Heart left ventricle (tissue), 16 donors: Measurements from ENCODE around the gene TMEM109. TPM values are rescaled to one million over a fixed set of nuclear protein-coding genes. Genes with fewer than 3 reads are reported as not detected.

ENCODE experiments used
- ATAC-seq, 4 donors: fragments of 200-7000 bp; cut with Tn5 transposase; one replicate each; pipeline ENCODE4 v1.9.1; 2020 to 2022; ENCODE audit warnings: moderate library complexity in 4 of 4, mild to moderate bottlenecking in 3 of 4, moderate number of reproducible peaks in 1 of 4
- DNase-seq, 5 donors: peaks; one replicate each; pipeline ENCODE4 v3.0.0-alpha.2; 2020
- H3K27ac ChIP-seq, 12 donors: fragments of 200-600 bp; sonication (generic) in 4 of 12; one replicate each; pipeline versions ENCODE4 v1.5.0 to v1.8.0; 2016 to 2022; ENCODE audit warnings: mild to moderate bottlenecking in 2 of 12
- H3K27me3 ChIP-seq, 9 donors: fragments of 200-600 bp; sonication (generic) in 2 of 9; one replicate each; pipeline versions ENCODE4 v1.5.1 to v1.8.0; 2016 to 2022; ENCODE audit warnings: mild to moderate bottlenecking in 3 of 9
- H3K36me3 ChIP-seq, 9 donors: fragments of 200-600 bp; sonication (generic) in 2 of 9; one replicate each; pipeline versions ENCODE4 v1.5.0 to v1.8.0; 2018 to 2022; ENCODE audit warnings: mild to moderate bottlenecking in 2 of 9
- H3K4me1 ChIP-seq, 12 donors: fragments of 200-600 bp; sonication (generic) in 4 of 12; one replicate each; pipeline versions ENCODE4 v1.5.0 to v1.8.0; 2016 to 2022; ENCODE audit warnings: mild to moderate bottlenecking in 3 of 12
- H3K4me3 ChIP-seq, 12 donors: fragments of 200-600 bp; sonication (generic) in 4 of 12; one replicate each; pipeline versions ENCODE4 v1.5.0 to v1.8.0; 2017 to 2022; ENCODE audit warnings: mild to moderate bottlenecking in 9 of 12, moderate library complexity in 4 of 12
- H3K9me3 ChIP-seq, 12 donors: fragments of 200-600 bp; sonication (generic) in 4 of 12; one replicate each; pipeline versions ENCODE4 v1.5.0 to v1.8.0; 2016 to 2022; ENCODE audit warnings: mild to moderate bottlenecking in 1 of 12
- POLR2A ChIP-seq, 2 donors: fragments of 450-650 bp; IDR thresholded peaks; one replicate each; pipeline ENCODE4 v1.6.1; 2017; ENCODE audit warnings: antibody characterized with exemption in 2 of 2, mild to moderate bottlenecking in 2 of 2, moderate library complexity in 2 of 2
- WGBS, 4 donors: extraction: QIAGEN DNeasy Blood & Tissue Kit in 2 of 4; methylation state at CpG; one replicate each; pipeline versions ENCODE4 v1.1.5 to v1.1.7; 2013 to 2018; 5-methylcytosine and 5-hydroxymethylcytosine counted together
- intact Hi-C, 10 donors: fragments of 100-400 bp; cut with DNase I; formaldehyde crosslinking; loops; one replicate each; pipeline versions ENCODE4 v1.11.1 to v1.14.2; 2022
- polyA plus RNA-seq, 2 donors: library from polyadenylated mRNA; stranded (reverse); fragments of 200-250 nt; gene quantifications; one replicate each; pipeline ENCODE4 v1.2.3, GENCODE V29; 2013
- total RNA-seq, 9 donors: library from RNA; depleted of rRNA in 2 of 9; stranded (reverse); fragments of >200 nt in 2 of 9; fragmentation: NEBNext Ultra II Directional in 3 of 9; extraction: Animal tissue kit (Norgen Biotek cat#: 25700) in 3 of 9; gene quantifications; one replicate each; pipeline versions ENCODE4 v1.1.0 to v1.2.4, GENCODE V29; 2016 to 2023
- TF ChIP-seq, protein P1 (sequence below), 12 donors: fragments of 200-600 bp; sonication (generic) in 4 of 12; IDR thresholded peaks; one replicate each; pipeline versions ENCODE4 v1.5.0 to v1.8.0; 2018 to 2022; ENCODE audit warnings: antibody characterized with exemption in 12 of 12, mild to moderate bottlenecking in 5 of 12
- donor health status: ischemic (EF 13 %, LVEDD 7.1; RV severe dilation, severe dysfunction).
- donor health status: healthy with polysubstance abuse.
- donor health status: DM: no; HTN: yes; CAD: no.
- donor health status: DM: no; HTN: no; CAD: no.
- donor health status: ischemic (EF 25% LVEDD 6.9; RV normal size, moderate dysfunction).
- donor health status: ischemic (EF 25% LVEDD 5.7; RV mildly dilated, moderate dysfunction).
- donor health status: healthy.
- donor health status: DM: yes; HTN: yes; CAD: no.
- donor health status: ischemic (EF 35%, LVEDD 5.7; RV mildly dilated, moderate dysfunction).
- donor health status: nonischemic (EF 11% LVEDD 7.7; RV severe dilation, severe dysfunction).
- donor health status: DM: yes; HTN: yes; CAD: no.
- donor health status: PGD.
- donor health status: ischemic (EF 29% LVEDD 5.4; RV normal size, mild dysfunction).
- donor health status: nonischemic (EF 23%, LVEDD 6.1; RV moderate dilation, normal function).

TMEM109 gene
- total and polyA plus RNA-seq, 11 donors, result 71.8 to 131 (median 96.3) TPM

DNA sequence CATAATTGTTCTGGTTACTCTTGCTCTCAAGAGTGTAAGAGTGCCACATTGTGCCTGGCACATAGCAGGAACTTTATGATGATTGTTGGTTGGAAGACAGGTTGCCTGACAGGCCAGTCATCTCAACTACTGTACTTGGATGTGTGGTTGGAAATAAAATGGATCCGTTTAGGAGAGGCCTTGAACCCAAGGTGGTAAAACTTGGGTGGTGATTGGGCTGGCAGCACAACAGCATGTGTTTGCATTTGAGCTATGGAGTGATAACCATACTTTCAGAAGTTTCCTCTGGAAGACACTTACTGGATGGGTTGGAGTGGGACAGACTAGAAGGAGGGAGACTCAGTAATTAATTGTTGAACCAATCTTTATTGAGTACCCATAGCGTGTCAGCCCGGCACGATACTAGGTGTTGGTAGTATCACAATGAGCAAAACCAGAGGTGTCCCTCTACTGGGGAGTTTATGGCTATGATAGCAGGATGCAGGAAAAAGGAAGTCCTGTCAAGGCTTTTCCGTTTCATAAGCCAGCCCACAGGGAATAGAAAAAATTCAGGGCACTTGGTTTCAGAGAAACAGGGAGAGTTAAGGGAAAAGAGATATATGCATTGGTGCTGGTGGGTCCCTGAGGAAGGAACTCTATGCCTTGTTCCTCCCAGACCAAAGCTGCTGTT lies 3.1 kb upstream of the TMEM109 start:
- no peaks in the 10 kb centered on the region for H3K27me3 ChIP-seq
- peak overlapping the region in 10 of 12 donors; percentile 1 to 81 (median 46) for H3K27ac ChIP-seq
- H3K4me1 ChIP-seq, result peaks cover 0 to 60% (median 34%) of the 10 kb centered on the region in 12 donors
- no peak for ATAC-seq
- no peak for DNase-seq
- TF ChIP-seq, protein P1, sequence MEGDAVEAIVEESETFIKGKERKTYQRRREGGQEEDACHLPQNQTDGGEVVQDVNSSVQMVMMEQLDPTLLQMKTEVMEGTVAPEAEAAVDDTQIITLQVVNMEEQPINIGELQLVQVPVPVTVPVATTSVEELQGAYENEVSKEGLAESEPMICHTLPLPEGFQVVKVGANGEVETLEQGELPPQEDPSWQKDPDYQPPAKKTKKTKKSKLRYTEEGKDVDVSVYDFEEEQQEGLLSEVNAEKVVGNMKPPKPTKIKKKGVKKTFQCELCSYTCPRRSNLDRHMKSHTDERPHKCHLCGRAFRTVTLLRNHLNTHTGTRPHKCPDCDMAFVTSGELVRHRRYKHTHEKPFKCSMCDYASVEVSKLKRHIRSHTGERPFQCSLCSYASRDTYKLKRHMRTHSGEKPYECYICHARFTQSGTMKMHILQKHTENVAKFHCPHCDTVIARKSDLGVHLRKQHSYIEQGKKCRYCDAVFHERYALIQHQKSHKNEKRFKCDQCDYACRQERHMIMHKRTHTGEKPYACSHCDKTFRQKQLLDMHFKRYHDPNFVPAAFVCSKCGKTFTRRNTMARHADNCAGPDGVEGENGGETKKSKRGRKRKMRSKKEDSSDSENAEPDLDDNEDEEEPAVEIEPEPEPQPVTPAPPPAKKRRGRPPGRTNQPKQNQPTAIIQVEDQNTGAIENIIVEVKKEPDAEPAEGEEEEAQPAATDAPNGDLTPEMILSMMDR (IDR thresholded peaks at IDR 0.05), result peak in 8 of 12 donors; percentile 8 to 45 (median 24)
- TF ChIP-seq POLR2A (IDR thresholded peaks at IDR 0.05), result peak in 1 of 2 donors; percentile 25
- H3K36me3 ChIP-seq, result no peaks in the 10 kb centered on the region
- intact Hi-C loops, result loop anchor here in 1 of 10 donors (5.0 kb wide), 1 partner anchor 41 kb away; the partner anchor contains the start of gene SLC15A3
- no peaks in the 10 kb centered on the region for H3K9me3 ChIP-seq
- no peak overlapping the region for H3K4me3 ChIP-seq
- WGBS, 4 donors, result 42 to 50% (median 44%) methylated on average over 5 of the region's 5 CpGs

DNA sequence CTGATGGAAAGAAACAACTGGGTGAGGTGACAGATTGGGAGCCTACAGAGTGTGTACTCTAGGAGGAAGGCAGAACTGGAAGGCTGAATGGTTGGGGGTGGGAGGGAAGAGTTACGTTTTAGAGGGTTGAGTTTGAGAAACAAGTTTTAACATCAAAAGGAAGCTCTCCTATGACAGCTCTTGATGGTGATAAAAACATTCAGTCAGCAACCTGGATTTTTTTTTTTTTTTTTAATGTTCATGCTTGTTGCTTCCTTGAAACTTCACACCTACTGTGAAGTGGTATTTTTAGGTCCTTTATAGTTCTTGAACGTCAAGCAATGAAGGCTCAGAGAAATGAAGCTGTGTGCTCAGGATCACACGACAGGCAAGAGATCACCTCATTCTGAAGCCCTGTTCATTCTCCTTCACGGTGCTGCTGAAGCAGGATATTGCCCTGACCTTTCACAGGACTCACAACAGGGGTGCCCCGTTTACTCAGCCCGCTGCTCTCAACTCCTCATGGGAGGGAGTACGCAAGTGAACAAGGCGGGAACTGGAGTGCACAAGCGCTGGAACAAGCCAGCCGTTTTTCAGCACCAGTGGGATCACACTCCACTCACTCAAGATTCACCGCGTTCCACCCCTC lies 1.6 kb upstream of the TMEM109 start:
- Histone ChIP-seq H3K9me3 (no peaks in the 10 kb centered on the region), H3K27ac (peak overlapping the region in 10 of 12 donors; percentile 75 to 98 (median 94)), H3K4me1 (peaks cover 0 to 70% (median 44%) of the 10 kb centered on the region in 12 donors), H3K27me3 (no peaks in the 10 kb centered on the region), H3K36me3 (no peaks in the 10 kb centered on the region), H3K4me3 (peak overlapping the region in 1 of 12 donors; percentile 76)
- ATAC-seq (no peak), DNase-seq (no peak)
- intact Hi-C loops, result loop anchor here in 1 of 10 donors (5.0 kb wide), 1 partner anchor 40 kb away; the partner anchor contains the start of gene SLC15A3
- no peak for TF ChIP-seq POLR2A (IDR thresholded peaks at IDR 0.05)
- TF ChIP-seq, protein P1 (IDR thresholded peaks at IDR 0.05), result no peak
- WGBS, 4 donors, result 67 to 79% (median 76%) methylated on average over 10 to 12 of the region's 12 CpGs

GRCh38 chr11:60912851-60913528 lies 968 bp upstream of the TMEM109 start:
- intact Hi-C loops, result loop anchor here in 1 of 10 donors (5.0 kb wide), 1 partner anchor 39 kb away; the partner anchor contains the start of gene SLC15A3
- Histone ChIP-seq H3K27me3 (no peaks in the 10 kb centered on the region), H3K4me3 (peak overlapping the region in 10 of 12 donors; percentile 67 to 95 (median 81)), H3K9me3 (no peaks in the 10 kb centered on the region), H3K4me1 (peaks cover 0 to 75% (median 46%) of the 10 kb centered on the region in 12 donors), H3K36me3 (no peaks in the 10 kb centered on the region), H3K27ac (peak overlapping the region; percentile 75 to 98 (median 94))
- no peak for DNase-seq
- no peak for ATAC-seq
- TF ChIP-seq, protein P1 (IDR thresholded peaks at IDR 0.05), result no peak
- no peak for TF ChIP-seq POLR2A (IDR thresholded peaks at IDR 0.05)
- 57 to 72% (median 58%) methylated on average over 20 to 22 of the region's 22 CpGs for WGBS, 4 donors
